GM12878 (cell line): ENCODE measurements around the gene ANKRD11.

ENCODE experiments used
- CHD1 ChIP-seq: IDR thresholded peaks from 2 replicates; pipeline ENCODE4 v1.6.1; 2012; ENCODE audit warnings: low read depth, low read length, improper control_type of control experiment
- CTCF ChIP-seq, 3 experiments: IDR thresholded peaks in 2 of 3; conservative IDR thresholded peaks in 1 of 3; 2 replicates each; pipeline ENCODE4 v1.5.1; 2011; ENCODE audit warnings: low read depth in 3 of 3, low read length in 3 of 3, mild to moderate bottlenecking in 3 of 3, control low read depth in 2 of 3, moderate library complexity in 2 of 3, inconsistent platforms in 1 of 3, mixed read lengths in 1 of 3; ENCODE audit not compliant: control insufficient read depth in 2 of 3, insufficient read depth in 1 of 3; ENCODE audit errors: extremely low read depth in 1 of 3
- POLR2AphosphoS5 ChIP-seq: IDR thresholded peaks from 2 replicates; pipeline ENCODE4 v1.6.1; 2011; ENCODE audit warnings: mild to moderate bottlenecking, low read length, inconsistent platforms
- RCOR1 ChIP-seq: conservative IDR thresholded peaks from 2 replicates; pipeline ENCODE4 v1.6.1; 2012; ENCODE audit warnings: low read depth, low read length, improper control_type of control experiment
- SRF ChIP-seq, 2 experiments: IDR thresholded peaks; 2 replicates each; pipeline ENCODE4 v1.6.1; 2011; ENCODE audit warnings: low read depth in 2 of 2, low read length in 2 of 2, mild to moderate bottlenecking in 1 of 2, moderate library complexity in 1 of 2
- SUZ12 ChIP-seq: fragments of 200-600 bp; sonication (generic); IDR thresholded peaks from one replicate; pipeline ENCODE4 v1.6.1; 2018; ENCODE audit warnings: antibody characterized with exemption, mild to moderate bottlenecking; ENCODE audit not compliant: unreplicated experiment
- ZZZ3 ChIP-seq: IDR thresholded peaks from 2 replicates; pipeline ENCODE4 v1.6.1; 2011; ENCODE audit warnings: low read depth; ENCODE audit not compliant: control insufficient read depth, insufficient read length

- TF ChIP-seq CTCF (IDR thresholded peaks at IDR 0.05 in 2 of 3, conservative IDR thresholded peaks at IDR 0.05 in 1 of 3; ENCODE audit: control insufficient read depth in 2 of 3, extremely low read depth in 1 of 3, insufficient read depth in 1 of 3, low read depth in 3 of 3, low read length in 3 of 3) (no peak), ZZZ3 (no peak), SUZ12 (no peak), CHD1 (no peak), POLR2AphosphoS5 (no peak), SRF (IDR thresholded peaks at IDR 0.05; ENCODE audit: low read depth in 2 of 2, low read length in 2 of 2) (no peak), RCOR1 (no peak)
Observed at GRCh38 chr16:89319631-89319885, 170.8 kb downstream of the ANKRD11 start.
